22Rv1 (cell line): ENCODE results near the gene EPHB1.

Source experiments
- H3K27ac ChIP-seq: fragments of 450-650 bp; 2 replicates; pipeline ENCODE4 v1.5.1; 2017
- CTCF ChIP-seq: fragments of 450-650 bp; IDR thresholded peaks from 2 replicates; pipeline ENCODE4 v1.5.1; 2017; ENCODE audit warnings: mild to moderate bottlenecking
- ZFX ChIP-seq: fragments of 450-650 bp; IDR thresholded peaks from 2 replicates; pipeline ENCODE4 v1.6.1; 2017; ENCODE audit warnings: antibody characterized with exemption, borderline replicate concordance

The EPHB1 gene

DNA sequence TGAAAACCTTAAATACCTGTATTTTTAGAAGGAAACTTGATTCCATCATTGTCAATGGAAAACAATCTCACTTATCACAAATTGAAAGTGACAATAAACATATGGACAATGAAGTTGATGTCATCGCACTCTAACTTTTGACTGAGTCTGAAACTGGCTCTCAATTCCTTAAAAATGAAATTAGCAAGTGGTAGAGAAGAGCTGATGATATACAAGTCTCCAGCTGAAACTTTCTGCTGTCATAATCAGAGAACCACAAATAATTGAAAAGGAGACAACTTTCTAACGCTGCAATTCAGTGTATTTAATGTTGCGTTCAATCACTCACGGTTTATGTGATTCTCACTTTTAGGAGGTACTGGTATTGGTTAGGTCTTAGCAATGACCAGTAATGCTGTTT lies 37.5 kb downstream of the EPHB1 start:
- H3K27ac ChIP-seq, result no peak overlapping the region
- TF ChIP-seq CTCF (no peak), ZFX (no peak)

DNA sequence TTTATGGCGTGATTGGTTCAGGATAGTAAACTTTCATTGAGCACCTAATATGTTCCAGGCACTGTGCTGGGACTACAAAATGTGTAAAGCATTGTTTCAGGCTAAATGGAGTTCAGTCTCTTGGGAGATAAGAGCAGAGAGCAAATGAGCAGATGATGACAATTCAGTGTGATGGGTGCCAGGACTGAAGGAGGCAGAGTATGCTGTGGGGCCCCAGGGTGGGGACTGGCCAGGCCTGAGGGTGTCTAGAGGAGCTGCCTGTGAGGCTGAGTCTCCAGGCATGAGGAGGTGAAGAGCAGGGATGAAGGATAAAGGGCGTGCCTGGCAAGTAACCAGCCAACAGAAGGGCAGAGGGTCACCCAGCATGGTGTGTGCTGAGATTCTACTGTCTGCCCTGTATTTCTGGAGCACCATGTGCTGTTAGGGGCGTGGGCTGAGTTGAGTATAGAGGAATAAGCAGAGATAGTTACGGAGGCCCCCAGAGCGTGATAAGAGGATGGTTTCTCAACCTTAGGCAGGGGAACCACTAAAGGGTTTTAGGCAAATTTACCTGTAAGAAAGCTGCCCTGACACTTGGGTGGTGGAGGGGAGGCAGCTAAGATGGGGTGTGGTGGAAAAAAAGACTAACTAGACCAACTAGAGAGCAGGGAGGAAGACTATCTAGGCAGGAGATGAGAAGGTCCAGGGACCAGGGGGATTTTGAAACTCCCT lies 38.5 kb downstream of the EPHB1 start:
- TF ChIP-seq CTCF, result no peak
- TF ChIP-seq ZFX, result no peak
- H3K27ac ChIP-seq, result no peak overlapping the region

- H3K27ac ChIP-seq, result no peak overlapping the region
- TF ChIP-seq CTCF (no peak), ZFX (no peak)
Measured at GRCh38 chr3:134836921-134837320, 41.9 kb downstream of the EPHB1 start.

GRCh38 chr3:134838599-134838998 lies 43.5 kb downstream of the EPHB1 start:
- no peak for TF ChIP-seq ZFX
- peak; percentile 64 for TF ChIP-seq CTCF
- no peak overlapping the region for H3K27ac ChIP-seq

DNA sequence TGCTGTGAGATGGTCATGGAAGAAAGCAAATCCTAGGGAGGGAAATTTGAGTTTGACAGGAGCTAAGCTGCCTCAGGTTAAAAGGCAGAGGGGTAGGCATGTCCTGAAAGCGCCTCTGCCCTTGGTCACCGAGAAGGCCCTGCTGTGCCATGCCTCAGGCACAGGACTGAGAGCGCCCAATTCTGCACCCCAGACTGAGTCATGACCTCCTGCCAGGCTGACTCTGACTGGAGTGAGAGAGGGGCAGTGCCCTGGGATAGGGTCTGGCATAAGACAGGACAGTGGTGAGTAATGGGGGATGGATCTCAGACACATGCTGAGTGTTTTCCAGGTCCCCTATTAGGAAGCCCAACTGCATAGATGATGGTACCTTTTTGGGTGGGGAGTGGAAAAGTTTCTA lies 44.4 kb downstream of the EPHB1 start:
- no peak overlapping the region for H3K27ac ChIP-seq
- no peak for TF ChIP-seq CTCF
- TF ChIP-seq ZFX, result no peak

DNA sequence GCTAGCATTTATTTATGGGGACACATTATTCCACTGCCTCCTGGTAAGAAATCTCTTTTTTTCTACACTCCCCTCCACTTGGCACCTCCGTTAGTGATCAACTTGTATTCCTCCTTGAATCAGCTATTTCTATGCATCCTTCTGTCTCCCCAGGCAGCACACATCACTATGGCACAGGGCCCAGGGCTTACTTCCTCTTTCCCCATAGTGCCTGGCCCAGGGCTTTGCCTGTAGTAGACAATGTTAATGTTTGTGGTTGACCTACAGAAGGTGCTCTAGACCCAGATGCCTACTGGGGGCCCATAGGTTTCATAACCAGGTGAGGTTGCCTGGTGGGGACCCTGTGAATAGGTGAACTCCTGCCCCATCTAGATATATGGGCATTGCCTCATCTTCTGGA lies 44.9 kb downstream of the EPHB1 start:
- H3K27ac ChIP-seq, result no peak overlapping the region
- TF ChIP-seq CTCF, result no peak
- TF ChIP-seq ZFX, result no peak

GRCh38 chr3:134840459-134840858 lies 45.4 kb downstream of the EPHB1 start:
- no peak overlapping the region for H3K27ac ChIP-seq
- TF ChIP-seq CTCF (no peak), ZFX (no peak)
